LNCaP clone FGC (cell line): ENCODE measurements around the gene PRELID1.

Experiments
- DNase-seq: peaks from one replicate; pipeline ENCODE4 v3.0.0-alpha.2; 2011; ENCODE audit warnings: low read depth
- H3K4me3 ChIP-seq: 2 replicates; pipeline ENCODE4 v1.5.1; 2011; ENCODE audit warnings: mild to moderate bottlenecking, low read depth, low read length, control low read depth
- TF ChIP-seq, protein P1 (sequence below): IDR thresholded peaks from 2 replicates; pipeline ENCODE4 v1.5.1; 2012; ENCODE audit warnings: mild to moderate bottlenecking; ENCODE audit not compliant: control insufficient read depth, insufficient read depth; ENCODE audit errors: extremely low read depth

Gene PRELID1

DNA sequence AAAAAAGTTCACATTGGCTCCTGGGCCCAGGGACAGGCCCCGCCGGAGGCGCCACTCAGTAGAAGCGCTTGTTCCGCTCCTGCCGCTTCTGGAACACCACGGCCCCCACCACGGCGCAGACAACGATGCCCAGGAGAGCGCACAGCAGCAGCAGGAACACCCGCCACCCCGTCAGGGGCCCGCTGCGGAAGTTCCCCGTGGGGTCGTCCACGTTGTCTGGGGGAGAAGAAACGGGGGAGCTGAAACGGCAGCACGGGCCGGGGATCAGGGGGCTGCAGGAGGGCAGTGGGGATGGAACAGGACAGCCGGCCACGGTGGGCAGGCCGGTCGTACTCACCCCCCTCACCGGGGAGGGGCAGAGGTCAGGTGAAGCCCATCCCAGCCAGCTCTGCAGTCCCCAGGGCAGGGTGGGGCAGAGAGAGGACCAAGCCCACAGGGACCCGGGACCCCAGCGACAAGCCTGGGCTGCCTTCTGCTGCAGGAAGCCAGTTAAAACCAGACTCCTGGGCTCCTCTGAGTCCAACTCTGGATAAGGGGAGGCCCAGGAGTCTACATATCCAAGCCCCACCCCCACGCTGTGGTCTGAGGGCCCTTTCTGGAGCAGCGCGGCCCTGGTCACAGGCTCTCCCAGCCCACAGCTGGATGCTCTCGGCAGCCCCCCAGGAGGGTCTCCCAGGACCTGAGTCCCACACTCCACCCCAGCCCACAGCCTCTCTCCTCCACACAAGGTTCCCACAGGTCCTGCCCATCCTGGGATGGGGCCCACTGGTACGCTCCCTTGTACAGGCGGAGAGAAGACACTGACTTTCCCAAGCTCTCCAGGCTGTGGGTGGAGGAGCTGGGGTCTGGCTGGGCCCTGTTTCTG lies 28.7 kb downstream of the PRELID1 start:
- TF ChIP-seq, protein P1, sequence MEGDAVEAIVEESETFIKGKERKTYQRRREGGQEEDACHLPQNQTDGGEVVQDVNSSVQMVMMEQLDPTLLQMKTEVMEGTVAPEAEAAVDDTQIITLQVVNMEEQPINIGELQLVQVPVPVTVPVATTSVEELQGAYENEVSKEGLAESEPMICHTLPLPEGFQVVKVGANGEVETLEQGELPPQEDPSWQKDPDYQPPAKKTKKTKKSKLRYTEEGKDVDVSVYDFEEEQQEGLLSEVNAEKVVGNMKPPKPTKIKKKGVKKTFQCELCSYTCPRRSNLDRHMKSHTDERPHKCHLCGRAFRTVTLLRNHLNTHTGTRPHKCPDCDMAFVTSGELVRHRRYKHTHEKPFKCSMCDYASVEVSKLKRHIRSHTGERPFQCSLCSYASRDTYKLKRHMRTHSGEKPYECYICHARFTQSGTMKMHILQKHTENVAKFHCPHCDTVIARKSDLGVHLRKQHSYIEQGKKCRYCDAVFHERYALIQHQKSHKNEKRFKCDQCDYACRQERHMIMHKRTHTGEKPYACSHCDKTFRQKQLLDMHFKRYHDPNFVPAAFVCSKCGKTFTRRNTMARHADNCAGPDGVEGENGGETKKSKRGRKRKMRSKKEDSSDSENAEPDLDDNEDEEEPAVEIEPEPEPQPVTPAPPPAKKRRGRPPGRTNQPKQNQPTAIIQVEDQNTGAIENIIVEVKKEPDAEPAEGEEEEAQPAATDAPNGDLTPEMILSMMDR = no peak
- DNase-seq = no peak
- H3K4me3 ChIP-seq = no peak overlapping the region

DNA sequence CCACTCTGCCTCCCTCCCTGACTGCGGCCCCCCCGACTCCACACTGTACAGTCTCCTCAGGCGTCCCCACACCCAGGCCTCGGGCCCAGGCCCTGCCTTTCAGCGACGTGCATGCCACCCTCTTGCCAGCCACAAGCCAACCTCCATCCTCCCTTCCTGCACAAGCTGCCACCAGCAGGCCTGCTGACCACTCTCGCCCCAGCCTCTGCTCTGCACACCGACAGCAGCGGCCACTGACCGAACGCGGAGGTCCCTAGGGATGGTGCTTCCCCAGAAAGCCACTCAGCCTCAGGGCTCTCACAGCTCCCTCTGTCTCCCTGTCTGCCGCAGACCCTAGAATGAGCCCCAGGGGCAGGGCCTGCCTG lies 29.3 kb downstream of the PRELID1 start:
- no peak for DNase-seq
- TF ChIP-seq, protein P1 = no peak
- no peak overlapping the region for H3K4me3 ChIP-seq

DNA sequence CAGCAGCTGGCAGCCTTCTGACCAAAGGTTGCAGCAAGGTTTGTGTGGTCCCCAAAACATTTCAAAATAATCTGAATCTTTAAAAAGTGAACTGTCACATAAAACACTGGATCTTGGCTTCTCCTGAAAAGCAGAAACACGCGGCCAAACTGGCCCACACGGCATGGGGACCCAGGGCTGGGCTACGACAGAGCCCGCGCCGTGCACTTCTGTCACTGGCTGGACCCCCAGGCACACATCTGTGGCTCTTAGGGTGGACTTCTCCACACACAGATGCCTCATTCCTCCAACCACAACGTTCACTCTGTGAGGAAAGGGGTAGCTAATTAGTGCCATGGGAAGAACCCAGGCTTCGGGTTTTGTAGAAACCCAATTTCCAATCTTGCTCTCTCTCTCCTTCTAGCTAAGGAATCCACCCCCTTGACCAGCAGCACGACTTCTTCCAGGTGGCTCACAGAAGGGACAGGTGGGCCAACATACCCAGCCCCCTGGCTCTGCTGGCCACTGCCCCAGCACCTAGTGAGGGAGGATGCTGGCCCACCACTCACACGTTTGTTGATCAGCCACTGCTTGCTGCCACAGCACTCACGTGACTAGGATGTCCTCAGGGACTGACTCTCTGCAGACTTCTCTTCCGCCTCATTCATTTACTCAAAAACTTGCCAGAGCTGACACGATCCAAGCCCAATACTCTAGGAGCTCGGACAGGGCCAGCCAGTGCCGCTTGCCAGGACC lies 30.0 kb downstream of the PRELID1 start:
- TF ChIP-seq, protein P1 = no peak
- DNase-seq = no peak
- no peak overlapping the region for H3K4me3 ChIP-seq

DNA sequence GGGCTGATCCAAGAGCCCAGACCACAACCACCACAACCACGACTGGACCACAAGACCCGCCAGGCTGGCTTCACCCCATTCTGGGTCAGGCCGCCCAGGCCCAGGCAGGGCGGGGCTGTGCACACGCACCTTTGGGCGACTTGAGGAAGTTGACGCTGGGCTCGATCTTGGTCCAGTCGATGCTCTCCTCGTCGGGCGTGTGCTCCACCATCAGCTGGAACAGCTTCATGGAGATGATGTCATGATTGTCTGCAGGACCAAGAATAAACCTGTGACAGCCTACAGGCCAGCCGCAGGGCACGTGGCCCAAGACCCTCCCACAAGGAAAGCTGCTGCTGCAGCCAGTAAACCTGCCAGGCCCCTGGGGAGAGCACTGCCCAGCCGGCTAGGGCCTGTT lies 30.6 kb downstream of the PRELID1 start:
- TF ChIP-seq, protein P1 = no peak
- no peak overlapping the region for H3K4me3 ChIP-seq
- DNase-seq = no peak

DNA sequence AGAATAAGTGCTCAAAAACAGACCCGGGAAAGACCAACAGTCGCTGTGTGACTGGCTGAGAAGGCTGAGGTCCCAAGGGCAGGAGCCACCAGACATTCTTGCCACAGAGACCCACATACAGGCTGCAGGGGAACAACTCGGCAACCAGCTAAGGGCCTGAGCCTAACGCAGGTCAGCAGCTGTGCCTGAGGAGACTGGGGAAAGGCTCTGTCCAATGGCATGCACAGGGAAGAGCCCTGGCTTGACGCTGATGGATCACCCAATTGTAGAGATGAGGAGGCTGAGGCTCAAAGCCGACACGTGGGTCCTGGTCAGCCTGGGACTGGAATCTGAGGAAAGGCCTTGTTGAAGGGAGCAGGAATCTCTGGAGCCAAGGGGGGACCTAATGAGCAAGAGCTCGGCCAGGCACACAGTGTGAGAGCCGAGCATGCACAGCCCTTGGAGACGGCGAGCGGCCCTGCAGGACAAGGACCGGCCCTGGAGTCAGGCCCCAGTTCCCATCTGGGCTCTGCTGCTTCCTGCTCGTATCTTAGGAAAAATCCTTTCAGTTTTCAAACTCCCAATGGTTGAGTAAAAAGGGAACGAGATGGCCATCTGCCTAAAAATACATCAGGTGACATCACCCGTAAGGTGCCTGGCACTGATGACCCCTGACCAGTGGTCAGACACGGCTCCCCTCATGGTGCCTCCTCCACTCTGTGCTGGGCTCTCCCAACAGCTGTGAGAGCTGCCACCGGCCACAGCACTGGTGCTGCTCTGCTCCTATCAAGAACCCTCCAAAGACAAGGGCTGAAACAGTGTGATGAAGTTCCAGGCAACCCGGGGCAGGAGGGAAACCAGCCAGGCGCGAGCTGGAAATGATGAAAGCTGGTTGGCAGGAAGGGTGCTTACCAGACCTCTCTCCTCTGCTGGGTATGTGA lies 31.4 kb downstream of the PRELID1 start:
- H3K4me3 ChIP-seq = no peak overlapping the region
- DNase-seq = no peak
- TF ChIP-seq, protein P1 = no peak

DNA sequence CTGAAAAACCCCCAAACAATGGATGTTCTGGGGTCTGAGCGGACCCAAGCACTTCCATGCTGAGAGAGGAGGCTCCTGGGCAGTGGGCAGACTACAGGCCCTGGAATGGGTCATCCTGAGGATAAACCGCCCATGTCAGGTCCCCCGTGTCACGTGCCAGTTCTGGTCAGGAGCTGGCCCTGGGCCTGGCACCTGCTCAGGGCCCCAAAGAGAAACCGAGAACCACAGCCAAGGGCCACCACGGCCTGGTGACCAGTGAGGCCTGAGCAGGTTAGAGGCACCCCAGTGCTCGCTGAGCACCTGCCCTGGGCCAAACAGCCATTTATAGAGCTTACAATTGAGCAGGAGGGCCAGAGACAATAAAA lies 32.1 kb downstream of the PRELID1 start:
- no peak overlapping the region for H3K4me3 ChIP-seq
- no peak for DNase-seq
- TF ChIP-seq, protein P1 = no peak
